Keratinocyte (primary cell): ENCODE results near the gene QSOX2. TPM values are rescaled to one million over a fixed set of nuclear protein-coding genes. Genes with fewer than 3 reads are reported as not detected.

ENCODE experiments used
- DNase-seq: peaks from one replicate; pipeline ENCODE4 v3.0.0-alpha.2; 2011; ENCODE audit warnings: low read depth, missing footprints, low spot score
- FAIRE-seq: peaks from 2 replicates; lab custom pipeline; 2011; peaks lifted over from hg19 to GRCh38; lab: Jason Lieb, UNC
- H2AFZ ChIP-seq: 2 replicates; pipeline ENCODE4 v1.6.0; 2012; ENCODE audit warnings: low read length, control low read depth, inconsistent platforms; ENCODE audit not compliant: control insufficient read depth
- H3K27ac ChIP-seq: 2 replicates; pipeline ENCODE4 v1.5.1; 2011; ENCODE audit warnings: low read length; ENCODE audit not compliant: control insufficient read depth, insufficient read depth
- H3K27me3 ChIP-seq: 3 replicates; pipeline ENCODE4 v1.6.0; 2011; ENCODE audit warnings: low read length; ENCODE audit not compliant: control insufficient read depth, insufficient read depth; ENCODE audit errors: extremely low read depth
- H3K36me3 ChIP-seq, 2 experiments: 2 replicates in 1 of 2; 3 replicates in 1 of 2; pipeline ENCODE4 v1.5.1; 2011; ENCODE audit warnings: low read length in 2 of 2, mild to moderate bottlenecking in 1 of 2; ENCODE audit not compliant: control insufficient read depth in 2 of 2, insufficient read depth in 2 of 2; ENCODE audit errors: extremely low read depth in 1 of 2
- H3K4me1 ChIP-seq: 3 replicates; pipeline ENCODE4 v1.5.1; 2011; ENCODE audit warnings: low read length; ENCODE audit not compliant: control insufficient read depth, insufficient read depth; ENCODE audit errors: extremely low read depth
- H3K4me2 ChIP-seq: 3 replicates; pipeline ENCODE4 v1.6.0; 2011; ENCODE audit warnings: low read depth, low read length; ENCODE audit not compliant: control insufficient read depth, insufficient read depth; ENCODE audit errors: extremely low read depth
- H3K4me3 ChIP-seq, 3 experiments: fragments of 200-600 bp in 1 of 3; sonication (generic) in 1 of 3; 2 replicates in 2 of 3; 3 replicates in 1 of 3; pipeline ENCODE4 v1.5.1; 2011 to 2016; ENCODE audit warnings: low read length in 3 of 3, mild to moderate bottlenecking in 3 of 3, control low read depth in 2 of 3, inconsistent platforms in 1 of 3, low read depth in 1 of 3, mixed read lengths in 1 of 3, mixed run types in 1 of 3, moderate library complexity in 1 of 3; ENCODE audit not compliant: control insufficient read depth in 2 of 3, insufficient read depth in 2 of 3; ENCODE audit errors: extremely low read depth in 1 of 3
- H3K79me2 ChIP-seq: 2 replicates; pipeline ENCODE4 v1.6.0; 2012; ENCODE audit warnings: low read length; ENCODE audit not compliant: control insufficient read depth, insufficient read depth
- H3K9ac ChIP-seq: 3 replicates; pipeline ENCODE4 v1.6.0; 2011; ENCODE audit warnings: low read length; ENCODE audit not compliant: control insufficient read depth, insufficient read depth; ENCODE audit errors: extremely low read depth
- H3K9me1 ChIP-seq: 3 replicates; pipeline ENCODE4 v1.6.0; 2011; ENCODE audit warnings: low read length; ENCODE audit not compliant: control insufficient read depth, insufficient read depth; ENCODE audit errors: extremely low read depth
- H3K9me3 ChIP-seq: 2 replicates; pipeline ENCODE4 v1.5.1; 2012; ENCODE audit warnings: low read depth, low read length; ENCODE audit not compliant: control insufficient read depth
- H4K20me1 ChIP-seq: 3 replicates; pipeline ENCODE4 v1.6.0; 2011; ENCODE audit warnings: low read length; ENCODE audit not compliant: control insufficient read depth, insufficient read depth; ENCODE audit errors: extremely low read depth
- CTCF ChIP-seq, 3 experiments: IDR thresholded peaks in 1 of 3; conservative IDR thresholded peaks in 1 of 3; optimal IDR thresholded peaks in 1 of 3; 2 replicates in 2 of 3; 3 replicates in 1 of 3; pipeline versions ENCODE3 to v1.5.1; 2011; ENCODE audit warnings: low read length in 3 of 3, mild to moderate bottlenecking in 3 of 3, moderate library complexity in 2 of 3, control low read depth in 1 of 3, inconsistent platforms in 1 of 3; ENCODE audit not compliant: insufficient read depth in 2 of 3; ENCODE audit errors: extremely low read depth in 1 of 3
- EZH2 ChIP-seq: IDR thresholded peaks from one replicate; pipeline ENCODE4 v1.6.1; 2012; ENCODE audit warnings: inconsistent platforms, mild to moderate bottlenecking, low read length, moderate library complexity
- dilution Hi-C: fragments of 300-500 bp; cut with MboI; formaldehyde crosslinking; loops from one replicate; pipeline ENCODE4 v1.7.0; 2020; ENCODE audit warnings: low sequenced_read_pairs; ENCODE audit not compliant: extremely low pct_ligation_motif_present
- polyA plus RNA-seq, 5 experiments: library from polyadenylated mRNA; depleted of rRNA in 3 of 5; stranded (reverse) in 3 of 5; stranded (forward) in 1 of 5; unstranded in 1 of 5; fragments of >200 nt; gene quantifications; 1 replicate in 1 of 5; 2 replicates in 3 of 5; 3 replicates in 1 of 5; pipeline versions ENCODE4 v1.2.1 to v1.2.3, GENCODE V29; 2011 to 2012; ENCODE audit warnings: missing spikeins in 2 of 5, low read depth in 1 of 5, low replicate concordance in 1 of 5

QSOX2 gene
- polyA plus RNA-seq, 1 donor (not counting 4 experiments of a cell fraction or from before 2014, with no cell fraction given): 11.9 TPM

GRCh38 chr9:136209232-136209631 lies 36.4 kb downstream of the QSOX2 start:
- H3K79me2 ChIP-seq: no peaks in the 10 kb centered on the region
- no peak overlapping the region for H3K4me2 ChIP-seq
- peaks cover 4 to 6% of the 10 kb centered on the region in 2 experiments for H3K36me3 ChIP-seq
- H3K9ac ChIP-seq: no peak overlapping the region
- TF ChIP-seq EZH2 (no peak), CTCF (optimal IDR thresholded peaks at IDR 0.05 in 1 of 3, IDR thresholded peaks at IDR 0.05 in 1 of 3, conservative IDR thresholded peaks at IDR 0.05 in 1 of 3; ENCODE audit: extremely low read depth in 1 of 3, insufficient read depth in 2 of 3, low read length in 3 of 3) (no peak)
- H3K4me3 ChIP-seq: no peak overlapping the region
- no peaks in the 10 kb centered on the region for H3K4me1 ChIP-seq
- H2AFZ ChIP-seq: no peak overlapping the region
- H3K27me3 ChIP-seq: peaks cover 6% of the 10 kb centered on the region
- no peak overlapping the region for H3K27ac ChIP-seq
- FAIRE-seq (no peak), DNase-seq (no peak)
- peaks cover 22% of the 10 kb centered on the region for H4K20me1 ChIP-seq
- H3K9me3 ChIP-seq: no peaks in the 10 kb centered on the region
- H3K9me1 ChIP-seq: no peaks in the 10 kb centered on the region
- dilution Hi-C loops: no loop called here

DNA sequence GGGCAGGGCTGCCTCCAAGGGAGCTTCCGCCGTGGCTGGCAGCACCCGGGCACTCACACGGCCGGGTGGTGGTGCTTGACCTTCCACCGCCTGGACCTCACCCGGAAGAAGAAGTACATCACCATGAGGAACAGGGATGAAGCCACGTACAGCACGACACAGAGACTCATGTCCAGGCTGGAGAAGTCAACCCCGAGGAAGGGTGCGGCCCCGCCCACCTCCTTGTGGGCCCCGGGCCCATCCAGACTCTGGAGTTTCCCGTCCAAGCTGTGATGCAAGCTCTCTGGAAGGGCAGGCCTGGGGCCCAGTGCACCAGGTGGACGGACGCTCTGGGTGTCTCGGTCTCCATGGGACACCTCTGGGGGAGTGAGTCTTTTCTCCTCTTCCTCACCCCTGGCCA lies 36.9 kb downstream of the QSOX2 start:
- TF ChIP-seq CTCF (optimal IDR thresholded peaks at IDR 0.05 in 1 of 3, IDR thresholded peaks at IDR 0.05 in 1 of 3, conservative IDR thresholded peaks at IDR 0.05 in 1 of 3; ENCODE audit: extremely low read depth in 1 of 3, insufficient read depth in 2 of 3, low read length in 3 of 3): no peak
- no peak for TF ChIP-seq EZH2
- Histone ChIP-seq H3K9ac (no peak overlapping the region), H3K9me1 (no peaks in the 10 kb centered on the region), H3K9me3 (no peaks in the 10 kb centered on the region), H3K27me3 (peaks cover 12% of the 10 kb centered on the region), H3K79me2 (no peaks in the 10 kb centered on the region), H3K4me3 (no peak overlapping the region), H3K4me1 (no peaks in the 10 kb centered on the region), H3K36me3 (peaks cover under 1 to 5% of the 10 kb centered on the region in 2 experiments), H3K4me2 (no peak overlapping the region), H2AFZ (no peak overlapping the region), H4K20me1 (peaks cover 22% of the 10 kb centered on the region), H3K27ac (no peak overlapping the region)
- dilution Hi-C loops: no loop called here
- FAIRE-seq (no peak), DNase-seq (no peak)
